ENCODE measurements around the gene FANCG.

- TF ChIP-seq, protein P1, sequence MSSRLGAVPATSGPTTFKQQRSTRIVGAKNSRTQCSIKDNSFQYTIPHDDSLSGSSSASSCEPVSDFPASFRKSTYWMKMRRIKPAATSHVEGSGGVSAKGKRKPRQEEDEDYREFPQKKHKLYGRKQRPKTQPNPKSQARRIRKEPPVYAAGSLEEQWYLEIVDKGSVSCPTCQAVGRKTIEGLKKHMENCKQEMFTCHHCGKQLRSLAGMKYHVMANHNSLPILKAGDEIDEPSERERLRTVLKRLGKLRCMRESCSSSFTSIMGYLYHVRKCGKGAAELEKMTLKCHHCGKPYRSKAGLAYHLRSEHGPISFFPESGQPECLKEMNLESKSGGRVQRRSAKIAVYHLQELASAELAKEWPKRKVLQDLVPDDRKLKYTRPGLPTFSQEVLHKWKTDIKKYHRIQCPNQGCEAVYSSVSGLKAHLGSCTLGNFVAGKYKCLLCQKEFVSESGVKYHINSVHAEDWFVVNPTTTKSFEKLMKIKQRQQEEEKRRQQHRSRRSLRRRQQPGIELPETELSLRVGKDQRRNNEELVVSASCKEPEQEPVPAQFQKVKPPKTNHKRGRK (CRISPR knock-in tag; IDR thresholded peaks at IDR 0.05; ENCODE audit: borderline replicate concordance), result no peak
- no peak for TF ChIP-seq CTCF (IDR thresholded peaks at IDR 0.05)
- TF ChIP-seq ELF4 (CRISPR knock-in tag; IDR thresholded peaks at IDR 0.05; ENCODE audit: low read depth), result no peak
- TF ChIP-seq NR2C2 (CRISPR knock-in tag; IDR thresholded peaks at IDR 0.05), result no peak
- TF ChIP-seq ZNF423 (CRISPR knock-in tag; IDR thresholded peaks at IDR 0.05), result no peak
- no peak for TF ChIP-seq ZBTB43 (CRISPR knock-in tag; IDR thresholded peaks at IDR 0.05)
- TF ChIP-seq, protein P2, sequence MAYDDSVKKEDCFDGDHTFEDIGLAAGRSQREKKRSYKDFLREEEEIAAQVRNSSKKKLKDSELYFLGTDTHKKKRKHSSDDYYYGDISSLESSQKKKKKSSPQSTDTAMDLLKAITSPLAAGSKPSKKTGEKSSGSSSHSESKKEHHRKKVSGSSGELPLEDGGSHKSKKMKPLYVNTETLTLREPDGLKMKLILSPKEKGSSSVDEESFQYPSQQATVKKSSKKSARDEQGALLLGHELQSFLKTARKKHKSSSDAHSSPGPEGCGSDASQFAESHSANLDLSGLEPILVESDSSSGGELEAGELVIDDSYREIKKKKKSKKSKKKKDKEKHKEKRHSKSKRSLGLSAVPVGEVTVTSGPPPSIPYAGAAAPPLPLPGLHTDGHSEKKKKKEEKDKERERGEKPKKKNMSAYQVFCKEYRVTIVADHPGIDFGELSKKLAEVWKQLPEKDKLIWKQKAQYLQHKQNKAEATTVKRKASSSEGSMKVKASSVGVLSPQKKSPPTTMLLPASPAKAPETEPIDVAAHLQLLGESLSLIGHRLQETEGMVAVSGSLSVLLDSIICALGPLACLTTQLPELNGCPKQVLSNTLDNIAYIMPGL (CRISPR knock-in tag; IDR thresholded peaks at IDR 0.05), result no peak
- no peak for TF ChIP-seq ZNF416 (CRISPR knock-in tag; IDR thresholded peaks at IDR 0.05)
- no peak for TF ChIP-seq JUN (CRISPR knock-in tag; IDR thresholded peaks at IDR 0.05)
- TF ChIP-seq MAX (CRISPR knock-in tag; IDR thresholded peaks at IDR 0.05), result no peak
- TF ChIP-seq FOXJ3 (CRISPR knock-in tag; IDR thresholded peaks at IDR 0.05; ENCODE audit: borderline replicate concordance), result no peak
- TF ChIP-seq CREM (CRISPR knock-in tag; IDR thresholded peaks at IDR 0.05), result no peak
- TF ChIP-seq ATF3 (CRISPR knock-in tag; conservative IDR thresholded peaks at IDR 0.05), result no peak
- TF ChIP-seq, protein P3, sequence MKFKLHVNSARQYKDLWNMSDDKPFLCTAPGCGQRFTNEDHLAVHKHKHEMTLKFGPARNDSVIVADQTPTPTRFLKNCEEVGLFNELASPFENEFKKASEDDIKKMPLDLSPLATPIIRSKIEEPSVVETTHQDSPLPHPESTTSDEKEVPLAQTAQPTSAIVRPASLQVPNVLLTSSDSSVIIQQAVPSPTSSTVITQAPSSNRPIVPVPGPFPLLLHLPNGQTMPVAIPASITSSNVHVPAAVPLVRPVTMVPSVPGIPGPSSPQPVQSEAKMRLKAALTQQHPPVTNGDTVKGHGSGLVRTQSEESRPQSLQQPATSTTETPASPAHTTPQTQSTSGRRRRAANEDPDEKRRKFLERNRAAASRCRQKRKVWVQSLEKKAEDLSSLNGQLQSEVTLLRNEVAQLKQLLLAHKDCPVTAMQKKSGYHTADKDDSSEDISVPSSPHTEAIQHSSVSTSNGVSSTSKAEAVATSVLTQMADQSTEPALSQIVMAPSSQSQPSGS (CRISPR knock-in tag; IDR thresholded peaks at IDR 0.05; ENCODE audit: borderline replicate concordance, low read depth), result no peak
Observed at GRCh38 chr9:35067056-35067455, 12.7 kb downstream of the FANCG start.

All from WTC11 (cell line).